Chondrocyte (in vitro differentiated cells): Measurements from ENCODE around the gene MAST2. TPM values are rescaled to one million over a fixed set of nuclear protein-coding genes. Genes with fewer than 3 reads are reported as not detected.

ENCODE experiments used
- DNase-seq: peaks from one replicate; pipeline ENCODE4 v3.0.0; 2021; ENCODE audit warnings: mixed read lengths, low spot score
- H3K27ac Mint-ChIP-seq: one replicate; pipeline ENCODE4 v1.8.0; 2021; ENCODE audit warnings: mild to moderate bottlenecking, moderate library complexity, mixed read lengths; ENCODE audit not compliant: unreplicated experiment
- H3K27me3 Mint-ChIP-seq: 2 replicates; pipeline ENCODE4 v1.8.0; 2021; ENCODE audit warnings: low read depth, mixed read lengths
- H3K36me3 Mint-ChIP-seq: 2 replicates; pipeline ENCODE4 v1.8.0; 2021; ENCODE audit warnings: low read depth, mixed read lengths
- H3K4me1 Mint-ChIP-seq: 2 replicates; pipeline ENCODE4 v1.8.0; 2021; ENCODE audit warnings: low read depth, mild to moderate bottlenecking, mixed read lengths
- H3K4me3 Mint-ChIP-seq: one replicate; pipeline ENCODE4 v1.8.0; 2021; ENCODE audit warnings: mild to moderate bottlenecking, moderate library complexity, mixed read lengths; ENCODE audit not compliant: unreplicated experiment
- H3K9me3 Mint-ChIP-seq: 2 replicates; pipeline ENCODE4 v1.8.0; 2021; ENCODE audit warnings: low read depth, mixed read lengths
- total RNA-seq: library from RNA; stranded (reverse); gene quantifications from 3 replicates; pipeline ENCODE4 v1.2.1, GENCODE V29; 2021
- TF ChIP-seq, protein P1 (sequence below): fragments of 200-600 bp; sonication (generic); IDR thresholded peaks from 2 replicates; pipeline ENCODE4 v1.5.0; 2021; ENCODE audit warnings: antibody characterized with exemption, mild to moderate bottlenecking, moderate library complexity

Gene MAST2
- total RNA-seq, 1 donor from 2014 or later: 53.2 TPM

DNA sequence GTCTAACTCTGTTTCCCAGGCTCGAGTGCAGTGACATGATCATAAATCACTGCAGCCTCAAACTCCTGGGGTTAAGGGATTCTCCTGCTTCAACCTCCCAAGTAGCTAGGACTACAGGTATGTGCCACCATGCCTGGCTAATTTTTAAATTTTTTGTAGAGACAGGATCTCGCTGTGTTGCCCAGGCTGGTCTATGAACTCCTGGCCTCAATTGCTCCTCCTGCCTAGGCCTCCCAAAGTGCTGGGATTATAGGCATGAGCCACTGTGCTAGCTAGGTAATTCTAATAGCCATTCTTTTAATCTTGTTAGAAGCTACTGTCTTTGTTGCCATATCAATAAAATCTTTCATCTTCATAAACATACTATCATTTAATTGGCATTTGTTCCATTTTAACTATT lies 13.8 kb upstream of the MAST2 start:
- Mint-ChIP-seq H3K9me3 (no peaks in the 10 kb centered on the region), H3K27me3 (peaks cover 4% of the 10 kb centered on the region), H3K4me3 (no peak overlapping the region), H3K4me1 (no peaks in the 10 kb centered on the region), H3K36me3 (no peaks in the 10 kb centered on the region), H3K27ac (no peak overlapping the region)
- DNase-seq: no peak
- TF ChIP-seq, protein P1, sequence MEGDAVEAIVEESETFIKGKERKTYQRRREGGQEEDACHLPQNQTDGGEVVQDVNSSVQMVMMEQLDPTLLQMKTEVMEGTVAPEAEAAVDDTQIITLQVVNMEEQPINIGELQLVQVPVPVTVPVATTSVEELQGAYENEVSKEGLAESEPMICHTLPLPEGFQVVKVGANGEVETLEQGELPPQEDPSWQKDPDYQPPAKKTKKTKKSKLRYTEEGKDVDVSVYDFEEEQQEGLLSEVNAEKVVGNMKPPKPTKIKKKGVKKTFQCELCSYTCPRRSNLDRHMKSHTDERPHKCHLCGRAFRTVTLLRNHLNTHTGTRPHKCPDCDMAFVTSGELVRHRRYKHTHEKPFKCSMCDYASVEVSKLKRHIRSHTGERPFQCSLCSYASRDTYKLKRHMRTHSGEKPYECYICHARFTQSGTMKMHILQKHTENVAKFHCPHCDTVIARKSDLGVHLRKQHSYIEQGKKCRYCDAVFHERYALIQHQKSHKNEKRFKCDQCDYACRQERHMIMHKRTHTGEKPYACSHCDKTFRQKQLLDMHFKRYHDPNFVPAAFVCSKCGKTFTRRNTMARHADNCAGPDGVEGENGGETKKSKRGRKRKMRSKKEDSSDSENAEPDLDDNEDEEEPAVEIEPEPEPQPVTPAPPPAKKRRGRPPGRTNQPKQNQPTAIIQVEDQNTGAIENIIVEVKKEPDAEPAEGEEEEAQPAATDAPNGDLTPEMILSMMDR: no peak

DNA sequence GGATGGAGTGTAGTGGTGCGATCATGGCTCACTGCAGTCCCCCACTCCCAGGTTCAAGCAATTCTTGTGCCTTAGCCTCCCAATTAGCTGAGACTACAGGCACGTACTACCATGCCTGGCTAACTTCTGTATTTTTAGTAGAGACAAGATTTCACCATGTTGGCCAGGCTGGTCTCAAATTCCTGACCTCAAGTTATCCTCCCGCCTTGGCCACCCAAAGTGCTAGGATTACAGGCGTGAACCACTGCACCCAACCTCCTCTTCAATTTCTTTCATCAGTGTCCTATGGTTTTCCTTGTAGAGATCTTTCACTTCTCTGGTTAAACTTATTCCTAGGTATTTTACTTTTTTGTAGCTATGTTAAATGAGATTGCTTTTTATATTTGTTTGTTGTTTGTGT lies 10.7 kb upstream of the MAST2 start:
- H3K27me3 Mint-ChIP-seq: peaks cover 2% of the 10 kb centered on the region
- no peaks in the 10 kb centered on the region for H3K36me3 Mint-ChIP-seq
- H3K9me3 Mint-ChIP-seq: no peaks in the 10 kb centered on the region
- H3K27ac Mint-ChIP-seq: no peak overlapping the region
- no peak for DNase-seq
- no peak overlapping the region for H3K4me3 Mint-ChIP-seq
- TF ChIP-seq, protein P1: no peak
- no peaks in the 10 kb centered on the region for H3K4me1 Mint-ChIP-seq

DNA sequence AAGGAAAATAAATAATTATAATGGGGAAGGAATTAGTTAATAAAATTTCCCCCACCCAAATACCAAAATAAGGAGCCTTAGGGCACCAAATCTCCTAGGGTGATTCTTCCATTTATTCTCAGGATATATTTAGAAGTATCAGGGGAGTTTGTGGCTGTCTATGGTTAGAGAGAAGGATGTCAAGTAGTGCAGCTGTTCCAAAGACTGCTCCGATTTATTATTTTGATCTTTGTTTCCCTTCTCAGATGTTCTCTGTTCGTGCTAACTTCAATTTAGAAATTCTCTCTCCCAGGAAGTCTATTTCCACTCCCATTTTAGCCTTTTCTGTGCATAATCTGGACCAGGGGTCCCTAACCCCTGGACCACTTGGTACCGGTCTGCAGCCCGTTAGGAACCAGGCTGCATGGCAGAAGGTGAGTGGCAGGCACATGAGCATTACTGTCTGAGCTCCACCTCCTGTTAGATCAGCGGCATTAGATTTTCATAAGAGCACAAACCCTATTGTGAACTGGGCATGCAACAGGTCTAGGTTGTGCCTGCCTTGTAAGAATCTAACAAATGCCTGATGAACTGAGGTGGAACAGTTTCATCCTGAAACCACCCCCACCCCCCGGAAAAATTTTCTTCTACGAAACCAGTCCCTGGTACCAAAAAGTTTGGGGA lies 9.3 kb upstream of the MAST2 start:
- no peak for DNase-seq
- Mint-ChIP-seq H3K27ac (no peak overlapping the region), H3K27me3 (peaks cover 2% of the 10 kb centered on the region), H3K9me3 (no peaks in the 10 kb centered on the region), H3K36me3 (no peaks in the 10 kb centered on the region), H3K4me1 (no peaks in the 10 kb centered on the region), H3K4me3 (no peak overlapping the region)
- TF ChIP-seq, protein P1: no peak

DNA sequence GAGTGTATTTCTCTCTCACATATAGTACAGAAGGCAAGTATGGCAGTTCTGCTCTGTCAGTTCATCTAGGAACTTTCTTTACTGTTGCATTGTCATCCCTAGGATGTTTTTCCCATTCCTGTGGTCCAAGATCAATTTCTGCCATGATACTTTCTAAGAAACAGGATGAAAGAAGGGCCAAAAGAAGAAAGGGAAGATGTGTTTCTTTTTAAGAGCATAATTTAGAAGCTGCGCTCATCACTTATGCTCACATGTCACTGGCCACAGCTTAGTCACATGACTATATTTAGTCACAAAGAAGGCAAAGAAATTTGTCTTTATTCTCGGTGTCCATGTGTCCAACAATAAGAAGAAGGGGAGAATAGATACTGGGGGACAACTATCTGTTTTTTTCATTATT lies 7.0 kb upstream of the MAST2 start:
- no peak overlapping the region for H3K4me3 Mint-ChIP-seq
- no peak for DNase-seq
- H3K27me3 Mint-ChIP-seq: peaks cover 2% of the 10 kb centered on the region
- no peaks in the 10 kb centered on the region for H3K9me3 Mint-ChIP-seq
- H3K36me3 Mint-ChIP-seq: no peaks in the 10 kb centered on the region
- TF ChIP-seq, protein P1: no peak
- no peak overlapping the region for H3K27ac Mint-ChIP-seq
- H3K4me1 Mint-ChIP-seq: no peaks in the 10 kb centered on the region

DNA sequence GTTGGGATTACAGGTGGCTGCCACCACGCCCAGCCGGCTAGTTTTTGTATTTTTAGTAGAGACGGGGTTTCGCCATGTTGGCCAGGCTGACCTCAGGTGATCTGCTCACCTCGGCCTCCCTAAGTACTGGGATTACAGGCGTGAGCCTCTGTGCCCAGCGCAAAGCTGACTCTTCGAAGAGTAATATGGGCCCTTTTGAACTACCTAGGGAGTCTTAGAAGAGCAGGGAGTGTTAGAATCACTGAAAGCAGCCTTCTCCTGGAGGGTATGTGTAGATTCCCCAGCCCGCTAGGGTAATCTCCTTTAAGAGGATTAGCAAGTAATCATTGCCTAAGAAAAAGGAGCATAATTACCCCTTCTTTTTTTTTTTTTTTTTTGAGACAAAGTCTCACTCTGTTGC lies 6.5 kb upstream of the MAST2 start:
- H3K27me3 Mint-ChIP-seq: peaks cover 2% of the 10 kb centered on the region
- no peak overlapping the region for H3K27ac Mint-ChIP-seq
- TF ChIP-seq, protein P1: no peak
- H3K4me1 Mint-ChIP-seq: peaks cover 2% of the 10 kb centered on the region
- no peak for DNase-seq
- H3K36me3 Mint-ChIP-seq: no peaks in the 10 kb centered on the region
- H3K4me3 Mint-ChIP-seq: no peak overlapping the region
- H3K9me3 Mint-ChIP-seq: no peaks in the 10 kb centered on the region
